HPDE6-E6E7 (cell line): Measurements from ENCODE around the gene VCL.
"Not testable (repeated sequence)": the region's sequence is repeated elsewhere in the genome, so short reads cannot be mapped to it uniquely, and the experiment has no call there.

ENCODE experiments used
- DNase-seq: peaks from one replicate; pipeline ENCODE4 v3.0.0; 2011; ENCODE audit warnings: missing footprints; ENCODE audit errors: extremely low spot score

VCL gene

GRCh38 chr10:73997787-73998622 is at the start of gene VCL:
Gene VCL, plus strand, starts transcription at chr10:73998116. Its CDS starts 92 bp downstream, at chr10:73998208.
- peak; percentile 85 for DNase-seq

GRCh38 chr10:73948947-73949633 is 48.8 kb upstream of the VCL start:
- no peak for DNase-seq

- DNase-seq, result no peak
Measured at GRCh38 chr10:73950155-73950948, 47.6 kb upstream of the VCL start.

DNA sequence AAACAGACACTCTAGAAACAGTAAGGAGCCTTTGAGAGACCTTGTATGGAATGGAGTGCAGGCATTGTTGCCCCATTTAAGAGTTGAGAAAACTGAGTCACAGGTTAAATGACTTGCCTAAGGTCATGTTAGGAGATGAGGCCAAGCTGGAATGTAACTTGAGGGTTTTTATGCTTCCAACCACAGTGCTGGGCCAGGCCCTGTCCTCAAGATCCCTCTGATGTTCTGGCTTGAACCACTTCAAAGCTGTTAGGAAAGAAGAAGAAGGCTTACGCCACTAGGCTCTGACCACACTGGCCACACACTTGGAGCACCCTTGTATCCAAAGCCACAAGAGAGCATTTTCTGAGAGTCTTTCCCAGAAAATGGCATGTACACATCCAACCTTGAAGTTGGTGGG is 44.3 kb upstream of the VCL start:
- no peak for DNase-seq

- no peak for DNase-seq
Measured at GRCh38 chr10:73954737-73955136, 43.2 kb upstream of the VCL start.

DNA sequence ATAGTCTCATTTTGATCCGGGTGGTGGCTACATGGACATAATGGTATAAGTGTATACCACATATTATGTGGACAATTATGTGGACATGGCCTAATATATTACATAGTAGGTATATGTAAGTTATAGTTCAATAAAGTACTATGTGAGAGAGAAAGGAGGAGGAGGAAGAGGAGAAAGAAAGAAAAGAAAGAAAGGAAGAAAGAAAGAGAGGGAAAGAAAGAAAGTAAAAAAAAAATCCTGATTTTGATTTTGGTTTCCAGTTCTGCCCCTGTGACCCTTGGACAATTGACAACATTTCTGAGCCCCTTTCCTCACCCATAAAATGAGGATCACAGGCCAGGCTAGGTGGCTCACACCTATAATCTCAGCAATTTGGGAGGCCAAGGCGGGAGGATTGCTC is 42.2 kb upstream of the VCL start:
- no peak for DNase-seq

DNA sequence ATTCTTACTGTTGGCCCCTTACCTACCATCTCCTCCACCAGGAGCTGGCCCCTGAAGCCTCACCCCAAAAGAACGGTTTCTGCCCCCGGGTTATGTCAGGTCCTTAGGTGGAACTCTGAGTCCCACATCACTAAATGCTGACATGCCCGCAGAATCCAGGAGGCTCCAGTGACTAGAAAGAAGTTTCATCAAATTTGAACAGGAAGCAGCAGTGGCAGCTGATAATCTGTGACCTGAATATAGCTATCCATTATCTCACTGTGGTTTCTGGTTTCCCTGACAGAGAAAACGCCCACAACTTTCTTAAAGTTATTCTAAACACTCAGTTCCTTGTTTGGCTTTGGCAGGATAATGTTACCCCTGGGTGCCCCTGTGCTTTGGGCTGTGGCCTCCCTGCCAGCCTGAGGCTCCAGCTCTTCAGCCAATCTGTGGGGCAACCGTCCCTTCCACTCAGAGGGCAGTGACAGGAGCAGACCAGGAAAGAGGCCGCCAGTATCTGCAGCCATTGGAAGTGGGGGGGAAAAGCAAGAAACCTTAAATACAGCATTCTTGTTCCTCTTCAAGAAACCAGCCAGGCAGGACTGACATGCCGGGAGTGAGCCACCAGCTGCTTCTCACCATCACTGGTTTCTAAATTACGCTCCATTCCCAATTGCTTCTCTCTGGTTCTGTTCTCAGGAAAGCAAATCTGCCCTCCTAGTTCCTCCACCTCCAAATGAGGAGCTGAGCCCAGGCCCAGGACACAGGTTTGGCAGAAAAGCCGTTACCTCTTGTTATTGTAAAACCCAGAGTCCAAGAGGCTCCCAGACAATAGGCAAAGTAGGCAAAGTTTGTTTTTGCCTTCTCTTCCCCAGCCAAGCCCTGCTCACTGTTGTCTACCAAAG is 41.2 kb upstream of the VCL start:
- no peak for DNase-seq

DNA sequence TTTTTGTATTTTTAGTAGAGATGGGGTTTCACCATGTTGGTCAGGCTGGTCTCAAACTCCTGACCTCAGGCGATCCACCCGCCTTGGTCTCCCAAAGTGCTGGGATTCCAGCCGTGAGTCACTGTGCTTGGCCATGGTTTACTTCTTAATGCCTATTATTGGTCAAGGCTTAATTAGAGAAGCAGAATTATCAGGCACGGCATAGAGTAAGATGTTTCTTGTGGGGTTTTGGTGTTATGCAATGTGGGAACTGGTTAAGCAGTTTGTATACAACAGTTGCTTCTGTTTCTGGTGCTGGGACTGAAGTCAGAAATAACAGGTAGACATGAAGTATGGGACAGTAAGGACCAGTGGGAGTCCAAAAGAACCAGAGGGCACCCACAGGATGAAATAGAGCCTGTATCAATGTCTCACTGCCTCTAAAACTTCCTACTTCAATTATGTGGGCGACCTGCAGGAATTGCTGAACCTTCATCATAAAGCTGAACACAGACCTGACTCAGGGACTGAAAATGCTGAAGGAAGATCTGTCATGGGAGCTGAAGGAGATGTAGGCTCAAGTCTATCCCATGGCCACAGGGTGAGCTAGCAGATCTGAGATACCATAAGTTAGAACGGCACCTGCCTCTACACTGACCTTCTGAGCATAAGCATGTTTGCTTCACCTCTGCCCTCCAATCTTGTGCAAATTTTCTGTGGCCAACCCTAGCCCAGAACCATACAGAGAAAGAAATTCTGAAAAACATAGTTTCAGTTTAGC is 38.3 kb upstream of the VCL start:
- no peak for DNase-seq

DNA sequence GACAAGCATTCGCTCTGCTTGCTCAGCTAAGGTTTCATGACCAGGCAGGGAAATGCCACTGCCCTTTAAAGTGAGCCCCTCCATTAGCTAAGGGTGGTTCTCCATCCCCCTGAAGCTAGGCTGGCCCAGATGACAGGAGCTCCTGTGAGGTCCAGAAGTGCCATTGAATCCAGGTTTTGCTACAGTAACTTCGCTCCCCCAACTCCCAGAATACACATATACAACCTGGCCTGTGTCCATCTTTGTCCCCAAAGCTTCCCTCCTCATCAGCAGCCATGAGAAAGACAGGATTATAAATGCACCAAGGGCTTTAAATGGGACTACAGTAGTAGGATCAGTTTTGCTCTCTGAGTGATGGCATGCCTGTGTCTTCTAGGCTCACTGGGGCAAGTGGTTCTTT is 35.5 kb upstream of the VCL start:
- DNase-seq, result no peak

DNA sequence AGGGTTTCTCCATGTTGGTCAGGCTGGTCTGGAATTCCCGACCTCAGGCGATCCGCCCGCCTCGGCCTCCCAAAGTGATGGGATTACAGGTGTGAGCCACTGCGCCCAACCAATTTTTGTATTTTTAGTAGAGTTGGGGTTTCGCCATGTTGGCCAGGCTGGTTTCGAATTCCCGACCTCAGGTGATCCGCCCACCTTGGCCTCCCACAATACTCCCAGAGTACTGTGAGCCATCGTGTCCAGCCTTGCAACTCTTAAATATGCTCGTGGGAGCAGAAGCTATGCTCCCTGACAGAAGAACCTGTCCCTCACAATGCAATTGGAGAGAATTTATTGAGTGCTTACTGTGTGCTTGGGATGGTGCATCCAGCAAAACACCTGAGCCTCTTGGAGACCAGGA is 34.4 kb upstream of the VCL start:
- not testable (repeated sequence) for DNase-seq

DNA sequence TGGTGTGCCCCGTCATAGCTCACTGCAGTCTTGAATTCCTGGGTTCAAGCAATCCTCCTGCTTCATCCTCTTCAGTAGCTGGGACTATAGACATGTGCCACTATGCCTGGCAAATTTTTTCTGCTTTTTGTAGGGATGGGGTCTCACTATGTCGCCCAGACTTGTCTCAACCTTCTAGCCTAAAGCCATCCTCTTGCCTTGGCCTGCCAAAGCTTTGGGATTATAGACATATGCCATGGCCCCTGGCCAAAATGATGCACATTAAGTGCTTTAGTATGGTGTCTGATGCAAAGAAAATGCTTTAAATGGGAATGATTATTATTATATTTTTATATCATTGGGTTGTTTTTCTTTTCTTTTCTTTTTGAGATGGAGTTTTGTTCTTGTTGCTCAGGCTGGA is 33.2 kb upstream of the VCL start:
- no peak for DNase-seq

GRCh38 chr10:73965267-73965889 is 32.5 kb upstream of the VCL start:
- not testable (repeated sequence) for DNase-seq

DNA sequence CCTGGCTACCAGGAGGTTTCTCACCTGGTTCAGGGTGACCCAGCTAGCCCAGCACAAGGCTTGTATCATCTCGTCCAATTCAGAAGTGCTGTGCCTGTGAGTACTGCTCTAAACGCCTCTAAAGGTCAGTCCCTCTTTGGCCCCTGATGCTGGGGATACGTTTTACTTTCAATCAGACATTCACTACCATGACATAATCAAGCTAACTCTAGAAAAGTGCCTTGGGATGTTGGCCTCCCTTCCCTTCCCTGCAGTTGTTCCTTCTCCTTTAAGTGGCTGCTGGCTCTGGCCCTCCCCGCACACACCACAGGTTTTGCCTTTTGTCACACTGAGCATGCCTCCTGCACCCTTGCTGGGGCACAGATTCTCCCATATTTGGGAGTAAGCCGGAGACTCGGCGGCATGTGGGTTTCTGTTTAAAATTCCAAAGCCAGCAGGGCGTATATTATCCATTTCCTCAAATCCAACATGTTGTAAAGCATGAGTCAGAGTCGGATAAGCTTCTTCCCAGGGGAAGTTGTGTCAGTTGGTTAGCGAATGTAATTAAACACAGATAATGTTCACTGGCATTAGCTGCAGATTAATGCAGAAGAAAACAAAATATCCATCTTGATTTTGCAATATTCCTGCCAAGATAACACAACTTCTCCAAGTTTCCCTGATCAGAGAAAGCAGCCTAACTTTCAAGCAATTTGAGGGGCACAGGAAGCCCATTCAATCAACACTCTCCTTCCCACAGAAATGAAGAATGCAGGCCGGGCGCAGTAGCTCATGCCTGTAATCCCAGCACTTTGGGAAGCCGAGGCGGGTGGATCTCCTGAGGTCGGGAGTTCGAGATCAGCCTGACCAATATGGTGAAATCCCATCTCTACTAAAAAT is 31.8 kb upstream of the VCL start:
- DNase-seq, result peak; percentile 49

DNA sequence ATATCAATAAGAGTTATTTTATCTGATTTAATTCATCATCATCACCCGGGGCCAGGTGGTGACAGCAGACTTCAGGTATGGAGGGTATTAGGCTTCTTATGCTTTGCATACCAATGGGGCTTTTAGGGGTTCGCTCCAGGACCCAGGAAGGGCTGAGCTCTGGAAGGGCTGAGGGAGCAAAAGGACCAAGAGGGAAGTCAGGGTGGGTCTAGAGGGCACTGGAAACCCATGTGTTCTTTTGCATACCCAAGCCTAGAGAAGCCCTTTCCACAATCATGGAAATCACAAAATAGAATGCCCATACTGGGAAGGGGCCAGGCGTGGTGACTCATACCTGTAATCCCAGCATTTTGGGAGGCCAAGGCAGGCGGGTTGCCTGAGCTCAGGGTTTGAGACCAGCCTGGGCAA is 30.9 kb upstream of the VCL start:
- no peak for DNase-seq

- DNase-seq, result no peak
Measured at GRCh38 chr10:73967544-73967943, 30.4 kb upstream of the VCL start.

DNA sequence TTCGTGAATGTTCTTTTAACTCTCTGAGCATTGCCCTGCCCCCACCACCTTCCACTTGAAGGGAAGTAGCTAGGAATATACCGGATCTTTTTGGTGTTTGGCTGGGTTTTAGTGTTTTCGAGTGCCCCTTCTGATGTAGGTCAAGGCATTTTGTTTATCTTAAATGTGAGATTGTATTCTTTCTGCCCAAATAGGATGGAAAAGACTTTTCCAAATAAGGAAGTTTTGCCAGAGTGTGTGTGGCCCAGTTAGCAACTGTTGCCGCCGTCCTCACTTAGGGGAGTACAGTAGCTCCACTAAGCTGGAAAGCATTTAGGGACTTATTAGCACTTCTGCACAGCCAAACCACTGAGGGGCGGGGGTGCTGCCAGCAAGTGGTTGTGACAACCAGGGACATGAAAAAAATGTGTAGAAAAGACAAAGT is 29.8 kb upstream of the VCL start:
- DNase-seq, result no peak

GRCh38 chr10:73969224-73969841 is 28.6 kb upstream of the VCL start:
- DNase-seq, result no peak

- DNase-seq, result no peak
Measured at GRCh38 chr10:73970845-73971244, 27.1 kb upstream of the VCL start.
